HAP-1 (cell line): ENCODE measurements around the gene DPM3.

Experiments used
- DNase-seq, 2 experiments: peaks; one replicate each; pipeline ENCODE4 v3.0.0-alpha.2; 2016 to 2020; ENCODE audit warnings: low spot score in 2 of 2
- H3K27me3 ChIP-seq: fragments of 250-450 bp; sonication (Bioruptor Pico); 2 replicates; pipeline ENCODE4 v1.5.1; 2020; ENCODE audit warnings: low read depth, mild to moderate bottlenecking, moderate library complexity
- H3K36me3 ChIP-seq: fragments of 250-450 bp; sonication (Bioruptor Pico); replicated peaks from 2 replicates; pipeline ENCODE4 v1.5.1; 2020; ENCODE audit warnings: mild to moderate bottlenecking
- H3K4me1 ChIP-seq: fragments of 250-450 bp; sonication (Bioruptor Pico); 2 replicates; pipeline ENCODE4 v1.5.1; 2020; ENCODE audit warnings: mild to moderate bottlenecking
- H3K4me3 ChIP-seq: fragments of 250-450 bp; sonication (Bioruptor Pico); 2 replicates; pipeline ENCODE4 v1.5.1; 2020; ENCODE audit warnings: mild to moderate bottlenecking, moderate library complexity
- H3K9me3 ChIP-seq: fragments of 250-450 bp; sonication (Bioruptor Pico); 2 replicates; pipeline ENCODE4 v1.5.1; 2020; ENCODE audit warnings: mild to moderate bottlenecking, moderate library complexity
- in situ Hi-C: fragments of 300-500 bp; cut with MboI; formaldehyde crosslinking; loops from 3 replicates; pipeline ENCODE4 v1.14.3; 2020; ENCODE audit warnings: low sequenced_read_pairs, inconsistent platforms, mixed read lengths

Gene DPM3

DNA sequence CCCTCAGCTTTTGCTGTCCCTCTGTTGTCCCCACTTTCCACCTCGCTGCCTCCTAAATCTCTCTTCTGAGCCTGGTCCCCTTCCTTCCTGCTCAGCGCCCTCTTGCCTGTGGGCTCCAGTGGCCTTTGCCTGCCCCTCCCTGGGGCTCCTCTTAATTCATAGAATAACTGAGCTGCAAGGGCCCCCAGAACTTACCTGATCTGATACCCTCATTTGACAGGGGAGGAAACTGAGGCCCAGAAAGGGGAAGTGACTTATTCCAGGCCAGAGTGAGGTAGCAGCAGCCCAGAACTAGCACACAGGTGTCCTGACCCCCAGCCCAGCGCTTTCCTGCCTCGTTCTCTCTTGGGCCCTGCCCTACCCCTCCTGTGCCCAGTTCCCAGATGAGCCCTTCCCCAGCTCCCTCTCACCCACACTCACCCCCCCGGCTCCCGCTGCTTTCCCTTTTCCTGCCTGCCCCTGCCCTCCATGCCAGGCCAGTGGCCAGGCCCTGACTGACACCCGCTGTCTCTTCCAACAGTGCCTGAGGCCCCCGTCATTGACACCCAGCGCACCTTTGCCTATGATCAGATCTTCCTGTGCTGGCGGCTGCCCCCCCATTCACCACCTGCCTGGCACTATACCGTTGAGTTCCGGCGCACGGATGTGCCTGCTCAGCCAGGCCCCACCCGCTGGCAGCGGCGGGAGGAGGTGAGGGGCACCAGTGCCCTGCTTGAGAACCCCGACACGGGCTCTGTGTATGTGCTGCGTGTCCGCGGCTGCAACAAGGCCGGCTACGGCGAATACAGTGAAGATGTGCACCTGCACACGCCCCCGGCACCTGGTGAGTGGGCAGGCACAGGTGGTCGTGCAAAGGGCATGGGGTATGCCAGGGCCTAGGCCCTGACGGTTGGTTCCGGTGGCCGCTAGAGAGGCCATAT is 39.0 kb upstream of the DPM3 start:
- H3K4me1 ChIP-seq = no peaks in the 10 kb centered on the region
- H3K9me3 ChIP-seq = no peaks in the 10 kb centered on the region
- in situ Hi-C loops = no loop called here
- no peak overlapping the region for H3K4me3 ChIP-seq
- H3K36me3 ChIP-seq = no peaks in the 10 kb centered on the region
- peak in 1 of 2 experiments; percentile 8 for DNase-seq
- peaks cover 5% of the 10 kb centered on the region for H3K27me3 ChIP-seq

DNA sequence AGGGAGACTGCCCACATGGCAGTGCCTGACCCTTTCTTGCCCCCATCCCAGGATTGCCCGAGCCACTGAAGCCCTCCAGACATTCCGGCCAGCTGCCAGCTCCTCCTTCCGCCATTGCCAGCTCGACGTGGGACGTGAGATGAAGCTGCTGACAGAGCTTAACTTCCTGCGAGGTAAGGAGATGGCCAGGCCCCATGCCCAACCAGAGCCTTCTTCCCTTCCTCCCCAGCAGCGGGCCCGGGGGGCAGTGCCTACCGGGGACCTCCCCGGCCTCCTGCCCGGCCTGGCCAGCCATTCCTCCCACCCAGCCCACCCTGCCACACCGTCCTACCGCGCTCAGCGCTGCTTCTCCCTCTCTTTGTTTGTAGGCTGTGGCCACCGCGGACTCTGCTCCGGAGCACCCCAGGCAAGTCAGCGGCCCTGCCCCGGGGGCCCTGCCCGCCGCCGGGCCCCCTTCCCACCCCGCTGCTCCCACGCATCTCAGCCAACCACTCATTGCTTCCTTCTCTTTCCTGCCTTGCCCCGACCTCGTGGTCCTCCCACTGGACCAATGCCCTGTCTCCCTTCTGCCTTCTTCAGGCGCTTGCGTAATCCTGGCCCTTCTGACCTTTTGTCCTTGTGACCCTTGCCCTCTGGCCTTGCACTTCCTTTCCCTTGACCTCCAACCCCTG is 38.2 kb upstream of the DPM3 start:
- DNase-seq = peak in 1 of 2 experiments; percentile 3
- H3K4me1 ChIP-seq = no peaks in the 10 kb centered on the region; the same call in 1 of the 2 replicates
- H3K36me3 ChIP-seq = no peaks in the 10 kb centered on the region
- H3K27me3 ChIP-seq = peaks cover 5% of the 10 kb centered on the region
- in situ Hi-C loops = no loop called here
- no peak overlapping the region for H3K4me3 ChIP-seq
- no peaks in the 10 kb centered on the region for H3K9me3 ChIP-seq

DNA sequence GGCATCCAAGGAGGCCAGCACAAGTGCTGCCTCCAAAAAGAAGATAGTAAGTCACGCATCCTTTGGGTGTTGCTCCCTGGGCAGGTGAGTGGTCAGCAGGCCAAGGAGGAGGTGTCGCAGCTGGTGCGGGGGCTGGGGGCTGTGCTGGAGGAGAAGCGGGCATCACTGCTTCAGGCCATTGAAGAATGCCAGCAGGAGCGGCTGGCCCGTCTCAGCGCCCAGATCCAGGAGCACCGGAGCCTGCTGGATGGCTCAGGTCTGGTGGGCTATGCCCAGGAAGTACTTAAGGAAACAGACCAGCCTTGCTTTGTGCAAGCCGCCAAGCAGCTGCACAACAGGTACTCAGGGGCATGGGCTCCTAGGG is 37.6 kb upstream of the DPM3 start:
- in situ Hi-C loops = no loop called here
- DNase-seq = no peak
- Histone ChIP-seq H3K9me3 (no peaks in the 10 kb centered on the region), H3K27me3 (no peaks in the 10 kb centered on the region), H3K36me3 (no peaks in the 10 kb centered on the region), H3K4me1 (no peaks in the 10 kb centered on the region; the same call in 1 of the 2 replicates), H3K4me3 (no peak overlapping the region)

DNA sequence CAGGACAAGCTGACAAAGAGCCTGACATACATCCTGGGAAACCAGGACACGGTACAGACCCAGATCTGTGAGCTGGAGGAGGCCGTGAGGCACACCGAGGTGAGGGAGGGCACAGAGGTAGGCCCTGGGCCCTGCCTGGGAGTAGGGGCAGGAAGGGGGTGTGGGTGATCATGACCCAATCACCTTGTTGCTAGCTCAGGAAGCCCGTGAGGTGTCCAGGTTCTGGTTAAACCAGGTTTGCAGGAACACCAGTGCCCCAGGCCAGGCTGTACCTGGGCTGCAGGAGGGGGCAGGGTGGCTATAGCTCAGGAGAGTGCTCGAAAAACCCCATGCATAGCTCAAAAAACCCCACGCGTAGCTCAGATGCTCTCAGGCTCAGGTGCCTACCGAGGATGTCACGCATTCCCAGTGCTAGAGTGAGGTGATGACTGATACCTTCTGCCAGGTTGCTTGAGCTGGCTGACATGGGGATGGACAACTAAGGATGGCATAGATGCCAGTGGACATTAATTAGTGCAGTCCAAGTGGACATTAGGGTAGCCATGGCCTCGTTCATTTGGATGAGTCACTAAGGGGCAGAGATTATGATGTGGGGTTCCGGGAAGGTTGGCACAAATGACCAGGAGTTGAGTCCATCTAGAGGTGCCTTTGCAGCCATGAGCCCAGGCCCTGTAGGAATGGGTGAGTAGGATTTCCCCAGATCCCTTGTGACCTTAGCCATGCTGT is 37.0 kb upstream of the DPM3 start:
- in situ Hi-C loops = no loop called here
- H3K4me3 ChIP-seq = no peak overlapping the region

DNA sequence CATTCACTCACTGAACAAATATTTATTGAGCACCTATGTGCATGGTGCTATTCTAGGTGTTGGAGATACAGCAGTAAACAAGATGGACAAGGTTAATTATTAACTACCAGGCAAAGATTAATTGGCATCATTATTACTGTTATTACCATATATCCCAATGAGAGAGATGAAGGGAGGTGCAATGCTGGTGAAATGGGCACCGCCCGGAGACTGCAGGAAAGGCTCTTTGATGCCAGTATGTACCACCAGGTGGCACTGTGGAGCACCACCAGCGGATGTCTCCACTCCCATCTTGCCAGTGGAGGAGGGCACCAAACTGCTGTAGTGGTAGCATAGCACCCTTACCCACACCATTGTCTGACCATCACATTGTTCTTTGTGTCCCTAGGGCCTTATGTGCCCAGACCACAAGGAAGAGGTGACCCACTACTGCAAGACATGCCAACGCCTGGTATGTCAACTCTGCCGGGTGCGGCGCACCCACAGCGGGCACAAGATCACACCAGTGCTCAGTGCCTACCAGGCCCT is 36.3 kb upstream of the DPM3 start:
- DNase-seq = peak; percentile 55 to 90
- no peaks in the 10 kb centered on the region for H3K27me3 ChIP-seq
- no peaks in the 10 kb centered on the region for H3K36me3 ChIP-seq
- in situ Hi-C loops = no loop called here
- no peaks in the 10 kb centered on the region; the same call in 1 of the 2 replicates for H3K4me1 ChIP-seq
- H3K4me3 ChIP-seq = no peak overlapping the region
- H3K9me3 ChIP-seq = no peaks in the 10 kb centered on the region

More for the DNA sequence above, 37.0 kb upstream of the DPM3 start:
- Histone ChIP-seq H3K9me3 (no peaks in the 10 kb centered on the region), H3K36me3 (no peaks in the 10 kb centered on the region), H3K27me3 (no peaks in the 10 kb centered on the region), H3K4me1 (no peaks in the 10 kb centered on the region; the same call in 1 of the 2 replicates)
- peak in 1 of 2 experiments; percentile 5 for DNase-seq

DNA sequence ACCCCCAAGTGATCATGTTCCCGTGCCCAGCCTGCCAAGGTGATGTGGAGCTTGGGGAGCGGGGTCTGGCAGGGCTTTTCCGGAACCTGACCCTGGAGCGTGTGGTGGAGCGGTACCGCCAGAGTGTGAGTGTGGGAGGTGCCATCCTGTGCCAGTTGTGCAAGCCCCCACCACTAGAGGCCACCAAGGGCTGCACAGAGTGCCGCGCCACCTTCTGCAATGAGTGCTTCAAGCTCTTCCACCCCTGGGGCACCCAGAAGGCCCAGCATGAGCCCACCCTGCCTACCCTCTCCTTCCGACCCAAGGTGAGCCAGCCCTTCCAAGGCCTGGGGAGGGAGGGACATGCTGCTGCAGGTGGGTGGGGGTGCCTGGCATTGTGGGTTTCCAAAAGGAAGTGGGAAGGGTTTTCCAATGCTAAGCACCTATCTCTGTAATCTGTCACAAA is 35.6 kb upstream of the DPM3 start:
- no peak overlapping the region for H3K4me3 ChIP-seq
- in situ Hi-C loops = no loop called here
- no peaks in the 10 kb centered on the region; the same call in 1 of the 2 replicates for H3K4me1 ChIP-seq
- H3K27me3 ChIP-seq = no peaks in the 10 kb centered on the region
- H3K36me3 ChIP-seq = 0 out of 2 replicates have a peak, but pooled peaks cover 2% of the 10 kb centered on the region
- no peaks in the 10 kb centered on the region for H3K9me3 ChIP-seq
- peak in 1 of 2 experiments; percentile 11 for DNase-seq

DNA sequence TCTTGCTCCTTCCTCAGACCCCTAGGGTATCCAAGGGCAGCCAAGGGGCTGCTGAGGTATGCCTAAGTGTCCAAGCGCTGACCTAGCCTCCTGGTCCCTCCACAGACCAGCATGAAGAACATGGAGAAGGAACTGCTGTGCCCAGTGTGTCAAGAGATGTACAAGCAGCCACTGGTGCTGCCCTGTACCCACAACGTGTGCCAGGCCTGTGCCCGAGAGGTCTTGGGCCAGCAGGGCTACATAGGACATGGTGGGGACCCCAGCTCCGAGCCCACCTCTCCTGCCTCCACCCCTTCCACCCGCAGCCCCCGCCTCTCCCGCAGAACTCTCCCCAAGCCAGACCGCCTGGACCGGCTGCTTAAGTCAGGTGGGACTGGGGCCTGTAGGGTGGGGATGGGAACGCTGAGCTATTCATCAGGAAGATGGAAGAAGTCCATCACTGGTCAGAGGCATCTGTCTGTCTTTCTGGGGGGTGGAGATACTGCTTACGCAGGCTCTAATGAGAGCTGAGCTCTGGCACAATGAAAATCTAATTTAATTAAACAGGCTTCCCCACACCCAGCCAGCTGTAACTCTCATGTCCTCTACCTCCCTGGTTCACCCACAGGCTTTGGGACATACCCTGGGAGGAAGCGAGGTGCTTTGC is 35.1 kb upstream of the DPM3 start:
- H3K36me3 ChIP-seq = peaks cover 4% of the 10 kb centered on the region
- H3K9me3 ChIP-seq = no peaks in the 10 kb centered on the region
- no peaks in the 10 kb centered on the region; the same call in 1 of the 2 replicates for H3K4me1 ChIP-seq
- no peaks in the 10 kb centered on the region for H3K27me3 ChIP-seq
- H3K4me3 ChIP-seq = no peak overlapping the region
- in situ Hi-C loops = no loop called here
- peak in 1 of 2 experiments; percentile 7 for DNase-seq

DNA sequence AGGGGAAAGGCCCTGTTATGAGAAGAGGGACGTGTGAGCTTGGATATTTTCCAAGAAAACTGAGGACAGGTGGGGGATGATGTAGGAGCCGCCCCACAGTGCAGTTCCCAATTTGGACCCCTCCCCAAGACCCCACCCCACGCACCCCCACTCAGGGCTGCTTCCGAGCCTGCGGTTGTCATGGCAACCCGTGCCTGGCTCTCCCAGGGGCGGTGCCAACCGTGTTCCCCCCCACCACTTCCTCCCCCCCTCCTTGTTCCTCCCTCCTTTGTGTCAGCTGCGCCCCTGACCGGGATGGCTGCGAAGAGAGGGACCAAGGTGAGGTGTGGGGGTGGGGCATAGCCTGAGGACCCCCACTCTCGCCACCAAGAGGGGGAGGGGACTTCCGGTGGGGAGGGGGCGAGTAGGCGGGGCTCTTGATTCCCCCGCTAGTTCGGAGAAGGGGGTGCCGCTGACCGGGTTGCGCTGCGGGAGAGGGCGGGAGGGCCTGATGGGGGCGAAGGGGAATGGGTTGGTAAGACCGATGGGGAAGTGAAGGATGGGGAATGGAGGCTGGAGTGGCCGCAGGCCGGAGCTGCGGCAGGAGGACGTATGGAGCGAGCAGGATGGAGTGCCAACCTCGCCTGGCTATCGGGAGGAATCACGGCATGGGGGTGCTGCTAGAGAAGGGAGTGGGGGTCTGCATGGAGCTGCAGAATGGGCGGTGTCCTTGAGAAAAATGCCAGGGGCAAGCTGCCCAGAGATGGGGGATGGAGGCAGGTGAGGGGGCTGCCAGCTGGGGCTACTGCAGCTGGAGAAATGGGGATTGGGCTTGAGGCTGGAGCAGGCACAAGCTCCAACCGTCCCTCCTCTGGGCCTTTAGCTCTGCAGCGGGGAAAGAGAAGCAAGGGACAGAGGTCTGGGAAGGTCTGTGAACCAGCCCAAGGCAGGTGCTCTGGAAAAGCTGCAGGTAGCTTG is 34.3 kb upstream of the DPM3 start:
- H3K9me3 ChIP-seq = no peaks in the 10 kb centered on the region
- no peaks in the 10 kb centered on the region for H3K27me3 ChIP-seq
- no peaks in the 10 kb centered on the region; the same call in 1 of the 2 replicates for H3K4me1 ChIP-seq
- H3K4me3 ChIP-seq = no peak overlapping the region
- in situ Hi-C loops = no loop called here
- DNase-seq = no peak
- peaks cover 8% of the 10 kb centered on the region for H3K36me3 ChIP-seq

DNA sequence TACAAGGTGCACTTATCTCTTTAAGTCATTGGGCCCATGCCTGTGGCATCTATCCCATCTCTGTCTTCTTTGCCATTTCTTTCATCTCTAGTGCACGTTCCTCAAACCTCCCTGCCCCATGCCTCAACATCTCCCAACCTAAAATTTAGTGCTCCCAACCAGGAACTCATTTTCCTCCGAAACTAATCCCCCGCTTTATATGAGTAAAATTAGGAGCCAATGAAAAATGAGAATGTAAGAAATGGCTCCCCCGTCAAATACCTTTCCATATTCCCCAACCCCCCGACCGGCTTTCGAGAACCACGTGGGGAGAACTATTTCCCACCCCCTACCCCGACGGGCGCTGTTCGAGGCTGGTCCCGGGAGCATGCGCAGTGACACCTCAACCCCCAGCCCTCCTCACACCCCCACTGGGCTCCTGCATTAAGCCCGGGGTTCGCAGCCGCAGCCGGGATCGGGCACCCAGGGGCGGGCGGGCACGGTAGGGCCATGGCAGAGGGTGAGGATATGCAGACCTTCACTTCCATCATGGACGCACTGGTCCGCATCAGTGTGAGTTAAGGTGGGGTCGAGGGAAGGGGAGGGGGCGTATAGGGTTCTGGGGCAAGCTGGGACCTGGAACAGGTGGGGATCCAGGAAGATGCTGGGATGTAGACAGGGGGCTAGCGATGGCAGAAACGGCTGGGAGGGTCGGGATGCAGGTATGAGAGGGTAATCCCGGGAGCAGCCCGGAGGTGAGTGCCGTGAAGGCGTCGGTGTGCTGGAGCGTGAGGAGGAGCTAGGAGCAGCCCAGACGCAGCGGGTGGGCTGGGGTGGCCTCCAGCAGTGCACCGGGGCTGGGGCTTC is 33.4 kb upstream of the DPM3 start, which contains the start of gene TRIM46:
TSS of gene TRIM46 (plus strand) at position 372 of the 846 bp plus-strand sequence. CDS start at position 490, 118 bp downstream.
- in situ Hi-C loops = no loop called here
- H3K4me1 ChIP-seq = no peaks in the 10 kb centered on the region; the same call in 1 of the 2 replicates
- H3K36me3 ChIP-seq = peaks cover 12% of the 10 kb centered on the region
- no peaks in the 10 kb centered on the region for H3K27me3 ChIP-seq
- H3K9me3 ChIP-seq = no peaks in the 10 kb centered on the region
- peak within 1 kb of the TSS; percentile 71 for H3K4me3 ChIP-seq
- no peak for DNase-seq

DNA sequence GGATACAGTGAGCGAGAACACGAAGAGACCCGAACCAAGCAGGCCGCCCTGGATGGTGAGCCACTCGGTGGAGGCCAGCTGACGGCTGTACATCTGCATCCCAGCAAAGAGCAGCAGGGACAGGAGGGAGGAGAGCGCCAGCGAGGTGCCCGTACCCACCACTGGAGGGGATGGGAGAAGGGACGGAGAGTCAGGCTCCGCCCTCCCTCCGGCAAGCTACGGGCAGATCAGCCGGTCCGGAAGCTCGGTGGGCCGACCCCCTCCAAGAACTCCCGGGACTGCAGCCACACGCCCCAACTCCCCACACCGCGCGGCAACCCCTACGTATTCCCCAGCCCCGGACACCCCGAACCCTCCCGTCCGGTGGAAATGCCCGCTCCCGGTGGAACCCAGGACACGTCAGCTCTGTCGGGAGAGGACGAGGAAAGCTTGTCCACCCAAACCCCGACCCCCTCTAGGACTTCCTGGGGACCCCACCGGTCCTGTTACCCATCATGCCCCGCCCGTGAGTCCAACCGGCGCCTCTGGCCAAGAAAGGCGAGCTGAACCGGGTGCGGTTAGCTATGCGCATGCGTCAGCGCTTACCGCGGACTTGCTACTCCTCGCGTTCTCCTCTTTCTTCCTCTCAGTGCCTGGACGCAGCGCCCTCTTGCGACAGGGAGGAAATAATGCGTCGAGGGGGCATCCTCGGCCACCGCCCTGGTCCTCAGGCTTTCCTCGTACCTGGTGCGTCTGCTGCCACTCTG is 32.6 kb upstream of the DPM3 start, which contains the start of gene KRTCAP2:
TSS of gene KRTCAP2 (minus strand) at position 573 of the 746 bp plus-strand sequence. CDS start at position 493, 80 bp downstream.
- Histone ChIP-seq H3K9me3 (no peaks in the 10 kb centered on the region), H3K27me3 (no peaks in the 10 kb centered on the region), H3K36me3 (peaks cover 12% of the 10 kb centered on the region), H3K4me3 (peak within 1 kb of the TSS; percentile 71), H3K4me1 (no peaks in the 10 kb centered on the region; the same call in 1 of the 2 replicates)
- in situ Hi-C loops = no loop called here
- DNase-seq = peak; percentile 95 to 96
